Testis (tissue), 3 donors: Measurements from ENCODE around the gene IL1RL2. TPM values are rescaled to one million over a fixed set of nuclear protein-coding genes. Genes with fewer than 3 reads are reported as not detected.

ENCODE experiments used
- DNase-seq: peaks from one replicate; pipeline ENCODE4 v3.0.0-alpha.2; 2019
- H3K27ac ChIP-seq, 2 donors: fragments of 200-600 bp; sonication (generic); one replicate each; pipeline ENCODE4 v1.5.1; 2019
- H3K27me3 ChIP-seq: fragments of 200-600 bp; sonication (generic); one replicate; pipeline ENCODE4 v1.5.1; 2019
- H3K36me3 ChIP-seq: fragments of 200-600 bp; sonication (generic); one replicate; pipeline ENCODE4 v1.5.1; 2017; ENCODE audit warnings: low read depth; ENCODE audit errors: missing control alignments
- H3K4me1 ChIP-seq: fragments of 200-600 bp; sonication (generic); one replicate; pipeline ENCODE4 v1.5.1; 2019
- H3K4me3 ChIP-seq, 2 donors: fragments of 200-600 bp; sonication (generic); one replicate each; pipeline ENCODE4 v1.5.1; 2017 to 2019
- H3K9me3 ChIP-seq: fragments of 200-600 bp; sonication (generic); one replicate; pipeline ENCODE4 v1.5.1; 2017
- POLR2A ChIP-seq: fragments of 450-650 bp; IDR thresholded peaks from one replicate; pipeline ENCODE4 v1.6.1; 2017; ENCODE audit warnings: antibody characterized with exemption, mild to moderate bottlenecking, moderate library complexity
- WGBS, 2 donors: methylation state at CpG; one replicate each; pipeline ENCODE4 v1.1.5; 2018; 5-methylcytosine and 5-hydroxymethylcytosine counted together
- intact Hi-C: fragments of 100-400 bp; cut with DNase I; formaldehyde crosslinking; loops from one replicate; pipeline ENCODE4 v1.15.1; 2023; ENCODE audit warnings: low total_unique reads
- polyA plus RNA-seq: library from polyadenylated mRNA; stranded (reverse); fragments of 350-450 nt; fragmentation: Illumina TruSeq; extraction: RNeasy Lipid Tissue Mini Kit (QIAGEN cat#74804); gene quantifications from one replicate; pipeline ENCODE4 v1.2.3, GENCODE V29; 2014; ENCODE audit warnings: low read depth, low replicate concordance; ENCODE audit not compliant: insufficient read depth
- total RNA-seq, 2 donors: library from RNA; depleted of rRNA; stranded (reverse); fragments of >200 nt; gene quantifications; one replicate each; pipeline ENCODE4 v1.2.3, GENCODE V29; 2016
- TF ChIP-seq, protein P1 (sequence below), 3 experiments: fragments of 450-650 bp in 2 of 3; fragments of 200-600 bp in 1 of 3; sonication (generic) in 1 of 3; IDR thresholded peaks; one replicate each; pipeline ENCODE4 v1.5.1; 2016 to 2019; ENCODE audit warnings: antibody characterized with exemption in 3 of 3, mild to moderate bottlenecking in 2 of 3, moderate library complexity in 1 of 3

Gene IL1RL2
- total and polyA plus RNA-seq, 3 donors from 2014 or later: 0.24 to 0.38 (median 0.31) TPM

DNA sequence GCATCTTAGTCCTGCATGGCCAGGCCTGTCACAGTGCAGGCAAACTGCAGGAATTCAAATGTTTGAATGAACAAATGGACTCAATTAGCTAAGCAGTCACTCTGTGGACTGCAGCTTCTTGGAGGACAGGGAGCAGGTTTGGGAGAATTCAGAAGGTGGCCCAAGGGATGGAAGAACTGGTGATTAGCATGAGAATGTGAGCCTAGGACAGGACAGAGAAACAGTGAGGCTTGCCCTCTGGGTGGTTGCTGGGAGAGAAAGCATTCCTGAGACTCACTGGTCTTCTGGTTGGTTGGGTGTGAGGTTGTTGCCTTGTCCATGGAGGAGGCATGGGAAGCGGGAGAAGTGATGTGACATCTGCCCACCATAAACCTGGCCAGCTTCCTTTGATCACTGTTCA is 13.7 kb downstream of the IL1RL2 start:
- no peak overlapping the region for H3K27ac ChIP-seq
- no peak overlapping the region for H3K4me3 ChIP-seq
- H3K4me1 ChIP-seq: no peaks in the 10 kb centered on the region
- TF ChIP-seq, protein P1, sequence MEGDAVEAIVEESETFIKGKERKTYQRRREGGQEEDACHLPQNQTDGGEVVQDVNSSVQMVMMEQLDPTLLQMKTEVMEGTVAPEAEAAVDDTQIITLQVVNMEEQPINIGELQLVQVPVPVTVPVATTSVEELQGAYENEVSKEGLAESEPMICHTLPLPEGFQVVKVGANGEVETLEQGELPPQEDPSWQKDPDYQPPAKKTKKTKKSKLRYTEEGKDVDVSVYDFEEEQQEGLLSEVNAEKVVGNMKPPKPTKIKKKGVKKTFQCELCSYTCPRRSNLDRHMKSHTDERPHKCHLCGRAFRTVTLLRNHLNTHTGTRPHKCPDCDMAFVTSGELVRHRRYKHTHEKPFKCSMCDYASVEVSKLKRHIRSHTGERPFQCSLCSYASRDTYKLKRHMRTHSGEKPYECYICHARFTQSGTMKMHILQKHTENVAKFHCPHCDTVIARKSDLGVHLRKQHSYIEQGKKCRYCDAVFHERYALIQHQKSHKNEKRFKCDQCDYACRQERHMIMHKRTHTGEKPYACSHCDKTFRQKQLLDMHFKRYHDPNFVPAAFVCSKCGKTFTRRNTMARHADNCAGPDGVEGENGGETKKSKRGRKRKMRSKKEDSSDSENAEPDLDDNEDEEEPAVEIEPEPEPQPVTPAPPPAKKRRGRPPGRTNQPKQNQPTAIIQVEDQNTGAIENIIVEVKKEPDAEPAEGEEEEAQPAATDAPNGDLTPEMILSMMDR (IDR thresholded peaks at IDR 0.05): no peak
- no peak for TF ChIP-seq POLR2A
- 80 to 97% methylated on average over 1 of the region's 1 CpG for WGBS, 2 donors
- no peaks in the 10 kb centered on the region for H3K36me3 ChIP-seq
- no peaks in the 10 kb centered on the region for H3K27me3 ChIP-seq
- no peaks in the 10 kb centered on the region for H3K9me3 ChIP-seq
- no peak for DNase-seq
- intact Hi-C loops: no loop called here

DNA sequence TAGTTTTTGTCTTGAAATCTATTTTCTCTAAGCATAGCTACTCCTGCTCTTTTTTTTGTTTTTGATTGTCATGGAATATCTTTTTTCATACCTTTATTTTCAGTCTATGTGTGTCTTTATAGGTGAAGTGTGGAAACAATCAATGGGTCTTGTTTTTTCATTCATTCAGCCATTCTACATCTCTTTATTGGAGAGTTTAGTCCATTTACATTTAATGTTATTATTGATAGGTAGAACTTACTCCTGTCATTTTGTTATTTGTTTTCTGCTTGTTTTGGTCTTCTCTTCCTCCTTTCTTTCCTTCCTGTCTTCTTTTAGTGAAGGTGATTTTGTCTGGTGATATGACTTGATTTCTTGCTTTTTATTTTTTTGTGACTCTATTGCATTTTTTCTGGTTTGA is 17.8 kb downstream of the IL1RL2 start:
- Histone ChIP-seq H3K9me3 (no peaks in the 10 kb centered on the region), H3K27me3 (no peaks in the 10 kb centered on the region), H3K36me3 (no peaks in the 10 kb centered on the region), H3K4me3 (no peak overlapping the region), H3K27ac (no peak overlapping the region), H3K4me1 (no peaks in the 10 kb centered on the region)
- DNase-seq: no peak
- no peak for TF ChIP-seq POLR2A
- TF ChIP-seq, protein P1 (IDR thresholded peaks at IDR 0.05): no peak
- intact Hi-C loops: no loop called here

DNA sequence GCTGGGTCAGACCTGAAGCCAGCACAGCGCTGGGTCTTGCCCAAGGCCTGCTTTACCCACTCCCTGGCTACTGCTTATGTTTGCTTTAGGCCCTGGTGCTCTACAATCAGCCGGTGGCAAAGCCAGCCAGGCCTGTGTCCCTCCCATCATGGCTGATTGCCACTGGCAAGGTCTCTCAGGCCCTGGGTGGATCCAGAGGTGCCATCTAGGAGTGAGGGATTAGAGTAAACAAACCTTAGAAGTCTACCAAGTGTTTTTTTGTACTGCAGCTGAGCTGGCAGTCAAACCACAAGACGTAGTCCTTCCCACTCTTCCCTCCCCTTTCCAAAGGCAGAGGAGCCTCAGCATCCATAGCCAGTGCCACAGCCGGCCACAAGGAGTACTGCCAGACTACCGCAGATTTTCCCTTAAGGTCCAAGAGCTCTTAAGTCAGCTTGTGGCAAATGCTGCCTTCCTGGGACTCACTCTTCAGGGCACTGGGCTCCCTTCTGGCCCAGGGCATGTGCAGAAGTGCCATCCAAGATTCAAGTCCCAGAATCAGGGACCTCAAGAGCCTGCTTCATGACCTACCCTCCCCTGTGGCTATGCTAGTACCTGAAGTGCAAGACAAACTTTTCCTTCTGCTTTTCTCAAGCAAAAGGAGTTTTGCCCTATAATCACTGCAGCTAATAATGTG is 20.0 kb downstream of the IL1RL2 start:
- intact Hi-C loops: no loop called here
- no peaks in the 10 kb centered on the region for H3K4me1 ChIP-seq
- TF ChIP-seq, protein P1 (IDR thresholded peaks at IDR 0.05): no peak
- TF ChIP-seq POLR2A: no peak
- no peak for DNase-seq
- H3K36me3 ChIP-seq: no peaks in the 10 kb centered on the region
- no peaks in the 10 kb centered on the region for H3K9me3 ChIP-seq
- no peak overlapping the region for H3K4me3 ChIP-seq
- WGBS, 2 donors: 78 to 82% methylated on average over 4 to 5 of the region's 5 CpGs
- no peak overlapping the region for H3K27ac ChIP-seq
- H3K27me3 ChIP-seq: no peaks in the 10 kb centered on the region

DNA sequence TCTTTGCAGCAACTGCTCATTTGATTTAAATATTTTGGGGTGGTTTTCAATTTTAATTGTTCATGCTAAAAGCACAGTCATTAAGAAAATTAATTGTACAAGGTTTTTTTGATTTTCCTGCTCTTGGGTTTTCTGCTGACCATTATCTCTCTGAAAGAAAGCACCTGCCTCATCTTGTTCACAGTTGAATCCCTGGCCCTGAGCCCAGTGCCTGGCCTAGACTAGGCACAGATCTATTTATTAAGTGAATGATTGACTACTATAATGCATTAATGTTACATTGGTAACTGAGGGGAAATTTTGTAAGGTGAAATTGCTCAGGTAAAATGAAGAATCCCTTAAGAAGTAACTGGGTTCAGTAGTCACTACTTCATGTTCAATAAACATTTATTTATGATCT is 22.0 kb downstream of the IL1RL2 start:
- Histone ChIP-seq H3K4me1 (no peaks in the 10 kb centered on the region), H3K36me3 (no peaks in the 10 kb centered on the region), H3K9me3 (no peaks in the 10 kb centered on the region), H3K4me3 (no peak overlapping the region), H3K27ac (no peak overlapping the region), H3K27me3 (no peaks in the 10 kb centered on the region)
- intact Hi-C loops: no loop called here
- TF ChIP-seq, protein P1 (IDR thresholded peaks at IDR 0.05): no peak
- no peak for TF ChIP-seq POLR2A
- DNase-seq: no peak

DNA sequence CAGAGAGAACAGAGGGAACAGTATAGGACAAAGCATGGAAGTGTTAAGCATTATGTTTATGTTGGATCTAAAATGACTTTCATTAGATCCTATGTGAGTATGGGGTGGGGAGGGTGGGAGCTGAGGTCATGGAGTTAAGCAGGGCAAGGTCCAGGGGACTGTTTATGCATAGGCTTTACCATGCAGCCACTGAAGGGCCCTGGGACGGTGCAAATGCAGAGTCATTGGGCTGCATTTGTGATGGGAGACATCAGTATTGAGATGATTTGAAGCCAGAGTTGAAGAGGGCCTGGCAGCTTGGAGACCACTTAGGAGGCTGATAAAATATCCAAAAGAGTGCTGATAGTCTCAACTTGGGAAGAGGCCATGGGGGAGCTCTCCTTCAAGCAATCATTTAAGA is 22.7 kb downstream of the IL1RL2 start:
- 42 to 45% methylated on average over 1 of the region's 1 CpG for WGBS, 2 donors
- Histone ChIP-seq H3K27ac (no peak overlapping the region), H3K27me3 (no peaks in the 10 kb centered on the region), H3K4me3 (no peak overlapping the region), H3K4me1 (no peaks in the 10 kb centered on the region), H3K9me3 (no peaks in the 10 kb centered on the region), H3K36me3 (no peaks in the 10 kb centered on the region)
- DNase-seq: no peak
- intact Hi-C loops: no loop called here
- no peak for TF ChIP-seq POLR2A
- TF ChIP-seq, protein P1 (IDR thresholded peaks at IDR 0.05): no peak
